NCI-H2196 (cell line): Measurements from ENCODE around the gene NR1D2.

Experiments
- DNase-seq: peaks from one replicate; lab custom pipeline; 2025; ENCODE audit not compliant: unreplicated experiment; lab: John Stamatoyannopoulos, UW

Gene NR1D2

DNA sequence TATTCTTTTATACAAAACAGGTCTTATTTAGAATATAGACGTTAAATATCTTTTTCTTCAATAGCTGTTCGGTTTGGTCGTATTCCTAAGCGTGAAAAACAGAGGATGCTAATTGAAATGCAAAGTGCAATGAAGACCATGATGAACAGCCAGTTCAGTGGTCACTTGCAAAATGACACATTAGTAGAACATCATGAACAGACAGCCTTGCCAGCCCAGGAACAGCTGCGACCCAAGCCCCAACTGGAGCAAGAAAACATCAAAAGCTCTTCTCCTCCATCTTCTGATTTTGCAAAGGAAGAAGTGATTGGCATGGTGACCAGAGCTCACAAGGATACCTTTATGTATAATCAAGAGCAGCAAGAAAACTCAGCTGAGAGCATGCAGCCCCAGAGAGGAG, 16.8 kb downstream of the NR1D2 start:
- DNase-seq: no peak

- DNase-seq: no peak
Observed at GRCh38 chr3:23964537-23965235, 19.6 kb downstream of the NR1D2 start.

DNA sequence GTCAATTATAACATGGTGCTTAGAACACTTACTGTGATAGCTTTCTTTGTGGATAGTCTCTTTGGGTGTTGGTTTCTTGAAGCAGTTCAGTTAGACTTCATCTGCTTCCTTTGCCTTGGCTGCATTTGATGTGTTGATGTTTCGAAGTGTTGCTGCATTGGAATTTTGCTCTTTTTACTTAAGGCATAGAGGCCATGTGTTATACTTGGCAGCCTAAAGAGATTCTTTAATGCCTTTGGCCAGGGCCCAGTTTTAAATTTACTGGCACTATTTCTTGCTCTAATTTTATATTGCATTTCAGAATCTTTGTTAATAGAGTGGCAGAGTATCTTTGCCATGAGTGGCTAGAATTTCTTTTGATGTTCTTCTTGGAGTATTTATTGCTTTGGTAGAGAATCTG, 21.2 kb downstream of the NR1D2 start:
- DNase-seq: no peak

GRCh38 chr3:23968463-23969184, 23.5 kb downstream of the NR1D2 start:
- DNase-seq: no peak

DNA sequence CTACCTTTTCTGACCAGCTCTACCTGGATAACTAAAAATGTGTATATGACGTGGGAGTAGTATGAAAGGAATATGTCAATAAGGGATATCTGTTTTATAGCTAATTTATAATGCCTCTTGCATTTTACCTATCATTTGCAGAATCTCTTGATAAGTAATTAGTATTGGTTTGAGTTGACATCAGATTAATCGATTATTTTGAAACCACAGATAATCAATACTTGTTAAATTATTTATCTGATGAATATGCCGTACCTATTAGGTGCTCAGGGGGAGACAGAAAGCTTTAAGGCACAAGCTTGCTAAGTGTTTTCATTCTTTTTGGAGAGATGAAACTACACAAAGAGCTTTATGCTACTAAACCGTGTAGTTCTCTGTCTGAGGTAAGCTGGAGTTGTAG, 24.3 kb downstream of the NR1D2 start:
- DNase-seq: no peak

DNA sequence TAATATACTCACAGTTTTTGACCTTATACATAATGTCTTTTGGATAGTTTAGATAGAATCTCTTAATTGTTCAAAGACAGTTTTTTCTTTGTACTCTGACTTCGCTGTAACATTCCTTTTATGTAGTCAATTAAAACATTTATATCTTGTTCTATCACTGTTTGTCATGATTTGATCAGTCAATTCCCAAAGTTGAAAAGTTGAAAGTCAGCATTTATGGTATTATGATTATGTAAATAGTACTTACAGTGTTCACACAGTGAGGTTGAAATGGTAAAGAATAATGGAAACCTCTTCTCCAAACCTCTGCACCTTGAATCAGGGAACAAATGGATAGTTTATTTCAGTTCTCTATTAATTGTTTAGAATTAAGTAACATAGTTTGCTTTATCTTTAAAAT, 26.6 kb downstream of the NR1D2 start:
- no peak for DNase-seq

DNA sequence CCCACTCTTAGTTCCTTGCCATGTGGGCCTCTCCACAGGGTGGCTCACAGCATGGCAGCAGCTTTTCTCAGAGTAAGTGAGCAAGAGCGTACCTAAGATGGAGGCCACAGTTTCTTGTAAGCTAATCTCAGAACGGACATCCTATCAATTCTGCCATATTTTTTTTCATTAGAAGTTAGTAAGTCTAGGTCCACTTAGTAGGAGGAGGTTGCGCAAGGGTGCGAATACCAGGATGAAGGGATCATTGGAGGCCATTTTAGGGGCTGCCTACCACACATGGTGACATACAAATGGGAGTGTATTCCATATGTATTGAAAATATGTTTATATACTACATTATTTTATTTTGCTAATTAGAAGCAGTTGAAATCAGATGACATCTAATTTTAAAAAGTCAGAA, 31.5 kb downstream of the NR1D2 start:
- no peak for DNase-seq

DNA sequence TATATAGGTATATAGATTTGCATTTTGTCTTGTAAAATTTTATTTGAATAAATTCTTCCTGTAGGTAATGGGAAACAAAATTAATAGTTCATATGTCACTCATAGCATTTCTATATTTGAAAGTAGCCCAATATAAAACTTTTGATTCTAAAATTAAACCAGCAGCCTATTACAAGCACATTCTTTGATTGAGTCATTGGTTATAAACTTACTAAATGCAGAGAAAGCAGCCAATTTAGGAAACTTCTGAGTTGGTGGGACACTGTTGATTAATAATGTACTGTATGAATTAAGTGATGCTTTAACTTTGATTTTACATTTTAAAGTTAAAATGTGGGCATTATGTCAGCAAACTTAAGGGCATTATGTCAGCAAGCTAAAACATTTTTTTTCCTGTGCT, 34.5 kb downstream of the NR1D2 start:
- DNase-seq: no peak

GRCh38 chr3:23981136-23981535, 36.0 kb downstream of the NR1D2 start:
- DNase-seq: no peak

DNA sequence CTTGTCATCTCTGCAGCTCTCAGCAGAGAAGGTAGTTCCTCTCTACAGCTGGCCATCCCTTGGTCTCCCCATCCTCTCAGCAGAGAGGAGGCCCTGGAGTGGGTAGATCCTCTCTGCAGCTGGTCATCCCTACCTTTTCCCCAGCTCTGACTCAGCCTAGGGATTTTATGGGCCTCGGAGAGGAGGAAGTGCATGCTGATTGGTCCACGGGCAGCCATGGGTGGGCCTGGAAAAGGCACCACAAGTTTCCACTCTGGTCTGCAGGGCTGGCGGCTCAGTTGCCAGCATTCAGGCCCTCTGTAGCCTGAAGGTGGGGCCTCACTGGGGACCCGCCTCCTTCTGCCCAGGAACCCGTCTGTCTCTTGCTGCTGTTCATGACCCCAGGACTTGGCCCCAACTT, 36.9 kb downstream of the NR1D2 start:
- no peak for DNase-seq

- DNase-seq: no peak
Observed at GRCh38 chr3:23984934-23985333, 39.8 kb downstream of the NR1D2 start.

GRCh38 chr3:23985747-23986544, 40.9 kb downstream of the NR1D2 start:
- DNase-seq: no peak

GRCh38 chr3:23987356-23987755, 42.3 kb downstream of the NR1D2 start:
- no peak for DNase-seq

GRCh38 chr3:23991306-23991682, 46.2 kb downstream of the NR1D2 start:
- DNase-seq: no peak

- peak; percentile 57 for DNase-seq
Observed at GRCh38 chr3:23991683-23992628, 46.9 kb downstream of the NR1D2 start.

DNA sequence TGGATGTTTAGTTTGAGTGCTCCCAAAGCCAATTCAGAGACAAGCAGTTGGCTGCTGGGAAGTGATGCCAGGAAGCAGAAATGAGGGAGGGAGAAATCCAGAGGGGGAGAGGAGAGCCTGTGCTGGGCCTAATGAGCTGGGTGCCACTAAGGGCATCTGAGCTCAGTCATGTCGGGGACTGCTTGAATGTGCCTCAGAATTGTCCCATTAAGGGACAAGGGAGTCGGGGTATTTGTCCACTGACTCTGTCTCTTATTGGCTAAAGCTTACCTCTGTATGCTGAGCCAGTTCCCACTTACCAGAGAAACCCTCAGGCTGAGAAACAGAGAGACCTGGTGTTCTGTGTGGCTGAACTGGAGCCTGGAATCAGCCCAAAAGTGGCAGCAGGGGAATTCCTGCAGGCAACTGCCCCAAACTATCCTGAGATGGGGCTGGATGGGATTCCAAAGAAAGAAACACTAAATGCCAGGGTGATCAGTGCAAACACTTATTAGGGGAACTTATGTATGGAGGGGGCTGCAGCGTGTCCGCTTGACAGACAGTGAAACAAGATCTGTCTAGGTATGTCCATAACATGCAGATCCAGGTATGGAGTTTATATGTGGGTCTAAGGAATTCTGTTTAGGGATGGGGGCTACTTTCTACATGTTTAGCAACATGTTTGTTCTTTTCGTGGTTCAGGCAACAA, 48.6 kb downstream of the NR1D2 start:
- DNase-seq: no peak

- DNase-seq: no peak
Observed at GRCh38 chr3:23994244-23994569, 49.1 kb downstream of the NR1D2 start.

GRCh38 chr3:23995219-23995618, 50.1 kb downstream of the NR1D2 start:
- no peak for DNase-seq

- DNase-seq: no peak
Observed at GRCh38 chr3:23996095-23996524, 51.0 kb downstream of the NR1D2 start.

DNA sequence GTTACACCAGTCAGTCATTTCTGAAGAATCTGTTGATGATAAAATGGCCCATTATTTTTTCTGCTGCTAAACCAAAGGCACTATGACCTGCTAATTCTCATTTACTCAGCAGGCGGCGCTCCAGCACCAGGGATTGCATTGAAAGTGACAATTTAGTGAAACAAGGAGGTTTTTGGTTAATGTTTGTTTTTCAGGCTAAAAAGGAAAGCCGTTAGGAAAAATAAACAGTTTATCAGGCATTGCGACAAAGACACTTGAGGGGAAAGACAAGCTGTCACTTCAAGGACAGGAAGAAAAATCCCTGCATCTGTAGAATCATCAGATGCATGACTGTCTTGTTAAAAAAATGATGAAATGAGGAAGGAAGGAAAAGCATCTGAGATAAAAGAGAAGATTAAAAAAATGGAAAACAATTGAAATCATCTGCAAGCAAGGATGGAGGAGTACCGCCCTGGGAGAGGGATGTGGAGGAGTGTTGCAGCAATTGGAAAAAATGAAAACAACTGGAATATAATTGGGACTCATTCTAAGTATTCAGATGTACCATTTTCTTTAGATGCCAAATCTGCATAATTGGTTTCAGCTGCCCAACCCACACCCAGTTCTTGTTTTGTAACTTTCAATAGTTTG, 54.0 kb downstream of the NR1D2 start:
- DNase-seq: peak; percentile 62
